Measurements from ENCODE around the gene DNAJC3.

DNAJC3 gene

DNA sequence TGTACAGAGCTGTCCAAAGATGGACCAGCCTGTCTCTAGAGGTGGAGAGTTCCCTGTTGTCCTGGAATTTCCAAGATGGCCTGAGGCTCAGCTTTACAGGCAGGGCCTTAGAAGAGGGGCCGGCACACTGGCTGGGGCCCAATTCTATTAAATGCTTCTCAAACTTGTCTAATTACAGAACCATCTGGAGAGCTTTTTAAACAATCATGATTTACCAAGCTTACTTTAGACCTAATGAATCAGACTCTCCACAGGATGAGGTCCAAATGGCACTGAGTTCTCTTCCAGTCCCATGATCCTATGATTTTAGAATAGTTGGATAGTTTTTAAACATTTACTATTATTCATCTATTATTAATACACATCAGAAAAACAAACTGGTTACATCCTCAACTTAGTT is 123.5 kb downstream of the DNAJC3 start:
- TF ChIP-seq, protein P1, sequence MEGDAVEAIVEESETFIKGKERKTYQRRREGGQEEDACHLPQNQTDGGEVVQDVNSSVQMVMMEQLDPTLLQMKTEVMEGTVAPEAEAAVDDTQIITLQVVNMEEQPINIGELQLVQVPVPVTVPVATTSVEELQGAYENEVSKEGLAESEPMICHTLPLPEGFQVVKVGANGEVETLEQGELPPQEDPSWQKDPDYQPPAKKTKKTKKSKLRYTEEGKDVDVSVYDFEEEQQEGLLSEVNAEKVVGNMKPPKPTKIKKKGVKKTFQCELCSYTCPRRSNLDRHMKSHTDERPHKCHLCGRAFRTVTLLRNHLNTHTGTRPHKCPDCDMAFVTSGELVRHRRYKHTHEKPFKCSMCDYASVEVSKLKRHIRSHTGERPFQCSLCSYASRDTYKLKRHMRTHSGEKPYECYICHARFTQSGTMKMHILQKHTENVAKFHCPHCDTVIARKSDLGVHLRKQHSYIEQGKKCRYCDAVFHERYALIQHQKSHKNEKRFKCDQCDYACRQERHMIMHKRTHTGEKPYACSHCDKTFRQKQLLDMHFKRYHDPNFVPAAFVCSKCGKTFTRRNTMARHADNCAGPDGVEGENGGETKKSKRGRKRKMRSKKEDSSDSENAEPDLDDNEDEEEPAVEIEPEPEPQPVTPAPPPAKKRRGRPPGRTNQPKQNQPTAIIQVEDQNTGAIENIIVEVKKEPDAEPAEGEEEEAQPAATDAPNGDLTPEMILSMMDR (conservative IDR thresholded peaks at IDR 0.05) = no peak
- H3K27ac ChIP-seq = no peak overlapping the region

- TF ChIP-seq, protein P1 (conservative IDR thresholded peaks at IDR 0.05) = no peak
- no peak overlapping the region for H3K27ac ChIP-seq
Measured at GRCh38 chr13:95801825-95802224, 124.9 kb downstream of the DNAJC3 start.

DNA sequence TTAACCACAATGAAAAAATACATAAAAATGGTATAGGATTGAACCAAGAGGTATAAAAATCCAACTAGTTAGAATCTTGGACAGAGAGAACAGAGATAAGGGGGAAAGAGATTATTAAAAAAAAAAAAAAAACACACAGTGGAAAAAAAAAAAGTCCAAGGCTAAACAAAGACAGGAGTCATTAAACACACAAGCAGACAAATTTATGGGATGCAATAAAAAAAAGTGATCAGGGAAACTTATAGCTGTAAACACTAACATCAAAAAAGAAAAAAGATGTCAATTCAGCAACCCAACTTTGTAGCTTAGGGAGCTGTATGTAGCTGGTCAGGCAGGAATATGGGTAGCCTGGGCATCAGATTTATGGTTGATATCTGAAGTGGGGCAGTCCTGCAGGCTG is 129.0 kb downstream of the DNAJC3 start:
- H3K27ac ChIP-seq = no peak overlapping the region
- TF ChIP-seq, protein P1 (conservative IDR thresholded peaks at IDR 0.05) = no peak

DNA sequence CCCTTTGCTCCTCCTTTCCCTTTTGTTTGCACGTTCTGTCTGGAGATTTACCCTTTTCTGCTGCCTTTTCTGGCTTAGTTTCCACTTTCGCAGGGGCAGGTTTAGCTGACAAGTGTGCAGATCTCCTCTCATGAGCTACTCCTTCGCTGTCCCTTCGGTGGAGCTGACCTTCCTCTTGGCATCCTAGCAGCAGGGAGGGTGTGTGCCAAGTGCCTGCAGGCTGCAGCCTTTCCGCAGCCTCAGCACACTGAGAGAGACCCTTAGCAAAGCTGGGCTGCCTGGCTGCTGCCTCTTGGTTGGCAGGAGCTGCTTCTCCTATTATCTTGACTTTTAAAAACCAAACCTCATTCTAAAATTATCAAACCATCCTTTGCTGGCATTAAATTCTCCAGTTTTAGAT is 132.5 kb downstream of the DNAJC3 start:
- no peak overlapping the region for H3K27ac ChIP-seq

GRCh38 chr13:95813139-95813538 is 136.2 kb downstream of the DNAJC3 start:
- no peak overlapping the region for H3K27ac ChIP-seq
- TF ChIP-seq, protein P1 (conservative IDR thresholded peaks at IDR 0.05) = no peak

More for the DNA sequence above, 132.5 kb downstream of the DNAJC3 start:
- TF ChIP-seq, protein P1 (conservative IDR thresholded peaks at IDR 0.05) = no peak

DNA sequence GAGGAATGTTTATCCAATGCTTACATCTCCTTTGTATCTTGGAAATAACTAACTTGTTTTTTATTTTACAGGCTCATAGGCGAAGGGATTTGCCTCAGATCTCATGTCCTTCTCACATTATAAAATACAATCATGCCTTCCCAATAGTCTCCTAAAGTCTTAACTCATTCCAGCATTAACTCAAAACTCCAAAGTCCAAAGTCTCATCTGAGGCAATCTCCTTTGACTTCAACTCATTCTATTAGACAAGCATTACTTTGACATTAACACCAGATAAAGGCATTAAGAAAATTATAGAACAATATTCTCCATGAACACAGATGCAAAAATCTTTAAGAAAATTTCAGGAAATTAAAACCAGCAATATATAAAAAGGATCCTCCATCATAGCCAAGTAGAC is 137.6 kb downstream of the DNAJC3 start:
- TF ChIP-seq, protein P1 (conservative IDR thresholded peaks at IDR 0.05) = no peak
- H3K27ac ChIP-seq = no peak overlapping the region

GRCh38 chr13:95822303-95822702 is 145.4 kb downstream of the DNAJC3 start:
- H3K27ac ChIP-seq = no peak overlapping the region
- TF ChIP-seq, protein P1 (conservative IDR thresholded peaks at IDR 0.05) = no peak

DNA sequence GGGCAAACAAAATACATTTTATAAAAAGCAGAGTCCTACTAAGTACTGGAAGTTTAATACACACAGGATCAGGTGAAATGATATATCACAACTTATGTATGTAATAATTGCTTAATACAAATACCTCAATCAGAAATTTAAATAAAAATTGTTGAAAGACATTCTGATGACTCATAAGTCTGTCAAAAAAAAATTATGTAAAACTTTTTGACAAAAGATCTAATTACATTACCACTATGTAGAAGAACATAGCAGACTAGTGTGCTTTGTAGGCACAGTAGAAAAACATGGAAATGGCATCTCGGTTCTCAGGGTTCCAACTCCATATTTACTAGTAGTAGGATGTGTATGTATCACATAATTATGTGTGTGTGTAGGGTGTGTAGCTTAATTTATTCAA is 156.2 kb downstream of the DNAJC3 start:
- no peak overlapping the region for H3K27ac ChIP-seq
- TF ChIP-seq, protein P1 (conservative IDR thresholded peaks at IDR 0.05) = no peak
